GM23248 (cell line): ENCODE results near the gene TRAF3IP1.

Source experiments
- EZH2 ChIP-seq: fragments of 200-600 bp; sonication (generic); IDR thresholded peaks from 2 replicates; pipeline ENCODE4 v1.6.1; 2018; ENCODE audit warnings: antibody characterized with exemption, mild to moderate bottlenecking; ENCODE audit not compliant: insufficient read depth, poor library complexity, severe bottlenecking
- EZH2phosphoT487 ChIP-seq: fragments of 200-600 bp; sonication (generic); IDR thresholded peaks from 2 replicates; pipeline ENCODE4 v1.6.1; 2018; ENCODE audit warnings: antibody characterized with exemption, moderate library complexity, mild to moderate bottlenecking, low read depth; ENCODE audit not compliant: insufficient read depth

DNA sequence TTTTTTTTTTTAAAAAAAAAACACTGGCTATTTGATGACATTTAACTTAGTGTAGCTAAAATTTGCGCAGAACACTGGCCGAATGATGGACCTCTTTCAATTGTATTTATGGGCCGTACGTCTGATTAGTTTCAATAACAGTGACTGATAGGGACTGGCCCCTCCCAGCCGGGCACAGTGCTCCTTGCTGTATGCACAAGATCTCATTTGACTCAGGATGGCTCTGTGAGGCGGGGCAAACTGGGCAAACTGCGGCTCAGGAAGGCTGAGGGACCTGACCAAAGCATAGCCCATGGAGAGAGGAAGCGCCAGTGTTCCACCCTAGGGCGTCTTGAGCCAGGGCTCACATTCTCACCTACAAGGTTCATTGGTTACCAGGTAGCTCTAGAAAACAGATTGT is 21.2 kb downstream of the TRAF3IP1 start:
- no peak for TF ChIP-seq EZH2phosphoT487
- no peak for TF ChIP-seq EZH2
